SKM-1 treated with dmso at 0.1 percent for 144 hours (cell line): ENCODE results near the gene GNB1L.

Experiments used
- DNase-seq: peaks from one replicate; lab custom pipeline; 2025; ENCODE audit not compliant: unreplicated experiment; lab: John Stamatoyannopoulos, UW

Gene GNB1L

DNA sequence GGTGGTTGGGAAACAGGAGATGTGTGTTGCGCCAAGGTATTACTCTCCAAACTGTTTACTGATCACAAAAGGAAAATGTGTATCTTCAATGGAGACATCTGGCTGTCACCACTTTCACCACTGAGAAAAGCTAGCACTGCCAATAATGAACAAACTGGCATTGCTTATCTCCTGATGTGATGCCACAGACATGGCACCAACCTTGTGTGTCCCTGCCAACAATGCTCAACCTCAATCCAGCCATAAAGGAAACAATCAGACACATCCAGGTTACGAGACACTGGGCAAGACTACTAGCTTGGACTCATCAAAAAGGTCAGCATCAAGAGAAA lies 28.1 kb downstream of the GNB1L start:
- DNase-seq = no peak

GRCh38 chr22:19825904-19826618 lies 28.6 kb downstream of the GNB1L start:
- DNase-seq = no peak

DNA sequence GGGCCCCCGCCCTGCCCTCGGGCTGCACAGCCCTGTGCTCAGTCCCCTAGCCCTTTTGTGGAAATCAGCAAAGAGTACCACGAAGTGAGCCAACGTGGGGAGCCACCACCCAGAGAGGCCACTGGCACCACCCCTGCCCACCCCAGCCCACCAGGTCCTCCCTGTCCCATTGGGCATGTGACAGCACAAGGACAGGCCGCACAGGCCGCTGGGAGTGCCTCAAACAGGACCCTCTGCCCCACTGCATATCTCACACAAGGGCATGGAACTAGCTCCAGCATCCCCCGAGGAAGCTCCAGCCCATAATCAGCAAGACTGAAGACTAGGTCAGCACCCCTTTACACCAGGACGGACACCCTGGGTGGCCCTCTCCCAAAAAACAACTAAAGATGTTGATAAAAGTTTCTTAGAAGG lies 29.7 kb downstream of the GNB1L start:
- DNase-seq = no peak

- DNase-seq = peak; percentile 68
Observed at GRCh38 chr22:19824212-19824925, 30.3 kb downstream of the GNB1L start.

GRCh38 chr22:19823902-19824211 lies 30.8 kb downstream of the GNB1L start:
- no peak for DNase-seq

DNA sequence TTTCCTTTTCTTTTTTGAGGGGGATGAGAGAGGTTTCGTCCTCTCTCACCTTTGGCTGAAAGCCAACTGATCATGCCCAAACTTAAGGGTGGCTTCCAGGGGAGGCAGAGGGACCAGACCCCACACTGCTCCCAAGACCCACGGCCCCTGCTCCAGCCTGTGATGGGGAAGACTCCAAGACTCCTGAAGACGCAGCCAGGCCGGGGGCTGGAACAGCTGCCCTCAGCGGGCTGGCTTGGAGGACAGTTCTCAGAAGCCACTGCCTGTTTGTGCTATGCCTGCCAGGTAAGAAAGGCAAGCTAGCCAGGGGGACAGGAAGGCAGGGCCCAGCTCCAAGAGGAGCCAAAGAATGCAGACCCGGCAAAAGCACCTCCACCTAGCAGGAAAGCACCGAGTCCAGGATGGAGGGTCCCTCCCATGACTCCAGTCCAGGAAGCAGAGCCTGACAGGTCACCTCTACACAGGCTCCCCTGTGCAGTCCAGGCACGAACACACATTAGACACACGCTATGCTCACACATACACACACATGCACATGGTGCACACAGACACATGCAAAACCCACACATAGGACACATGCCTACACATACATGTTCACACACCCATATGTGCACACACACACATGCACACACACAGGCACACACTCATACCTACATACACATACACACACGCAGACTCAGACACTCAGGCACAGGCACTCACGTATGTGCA lies 31.3 kb downstream of the GNB1L start:
- no peak for DNase-seq

- no peak for DNase-seq
Observed at GRCh38 chr22:19822301-19823117, 32.2 kb downstream of the GNB1L start.

GRCh38 chr22:19821523-19822300 lies 33.0 kb downstream of the GNB1L start:
- DNase-seq = no peak

DNA sequence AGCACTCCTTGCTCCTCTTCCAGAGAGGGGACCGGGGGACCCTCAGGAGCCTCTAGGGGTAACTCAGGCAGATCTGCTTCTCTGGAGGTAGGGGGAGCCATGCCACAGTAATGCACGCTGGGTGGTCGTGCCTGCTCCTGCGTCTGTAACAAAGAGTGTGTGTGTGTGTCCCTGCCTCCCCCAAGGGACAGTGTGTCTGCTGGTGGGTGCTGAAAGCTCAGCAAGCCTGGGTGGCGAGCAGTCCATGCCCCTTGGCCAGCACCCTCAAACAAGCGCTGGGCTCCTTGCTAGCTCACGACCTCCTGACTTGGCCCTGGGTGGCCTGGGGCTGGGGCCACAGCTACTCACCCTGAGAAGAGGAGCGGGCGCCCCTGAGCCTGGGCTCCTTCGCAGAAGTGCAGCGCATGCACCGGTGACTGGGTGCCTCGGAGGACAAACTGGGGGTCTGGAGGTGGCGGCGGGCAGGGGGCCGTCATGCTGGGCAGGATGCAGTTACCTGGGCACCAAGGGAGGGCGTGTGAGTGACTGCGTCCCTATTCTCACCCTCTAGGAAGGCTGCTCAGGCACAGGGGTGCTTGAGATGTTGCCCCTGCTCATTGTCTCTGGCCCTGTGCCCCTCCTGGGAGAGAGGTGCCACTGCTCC lies 33.7 kb downstream of the GNB1L start:
- DNase-seq = no peak

DNA sequence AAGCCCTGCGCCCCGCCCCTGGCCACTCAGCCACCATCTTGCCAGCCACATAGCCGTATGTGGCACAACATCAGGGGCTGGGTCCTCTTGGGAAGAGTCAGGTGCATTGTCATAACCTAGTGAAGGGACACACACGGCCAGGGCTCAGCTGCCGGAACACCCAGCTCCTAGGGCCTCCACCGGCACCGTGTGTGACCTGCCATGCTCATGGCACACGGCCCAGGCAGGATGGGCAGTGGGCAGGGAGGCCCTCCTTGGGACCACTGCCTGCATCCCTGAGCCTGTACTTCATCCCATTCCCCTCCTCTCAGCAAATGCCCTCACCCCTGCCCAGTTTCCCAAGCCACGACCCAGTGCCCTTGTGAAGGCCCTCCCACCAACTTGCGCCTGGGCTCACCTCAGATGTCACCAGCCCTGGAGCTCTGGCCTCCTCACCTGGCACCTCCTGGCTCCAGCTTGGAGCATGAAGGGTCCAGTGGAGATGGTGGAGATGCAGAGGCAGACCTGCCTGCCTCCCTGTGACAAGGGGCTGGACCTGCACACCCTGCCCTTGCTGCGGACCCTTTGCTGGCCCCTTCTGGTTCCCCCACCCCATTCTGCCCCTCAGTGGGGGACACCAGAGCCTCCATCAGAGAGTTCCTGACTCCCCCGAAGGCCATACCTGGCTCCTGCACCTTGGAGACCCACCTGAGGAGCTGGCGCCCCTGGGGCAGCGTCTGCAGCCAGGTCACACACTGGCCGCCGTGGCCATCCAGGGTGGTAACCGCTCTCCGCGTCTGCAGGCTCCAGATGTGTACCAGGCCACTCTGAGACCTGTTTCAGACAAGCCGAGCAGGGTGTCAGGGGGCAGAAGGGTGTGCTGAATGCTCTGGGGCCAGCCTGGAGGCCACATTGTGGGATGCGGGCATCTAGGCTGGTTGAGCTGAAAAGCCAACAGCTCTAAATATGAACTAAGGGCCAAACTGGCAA lies 34.5 kb downstream of the GNB1L start:
- no peak for DNase-seq

DNA sequence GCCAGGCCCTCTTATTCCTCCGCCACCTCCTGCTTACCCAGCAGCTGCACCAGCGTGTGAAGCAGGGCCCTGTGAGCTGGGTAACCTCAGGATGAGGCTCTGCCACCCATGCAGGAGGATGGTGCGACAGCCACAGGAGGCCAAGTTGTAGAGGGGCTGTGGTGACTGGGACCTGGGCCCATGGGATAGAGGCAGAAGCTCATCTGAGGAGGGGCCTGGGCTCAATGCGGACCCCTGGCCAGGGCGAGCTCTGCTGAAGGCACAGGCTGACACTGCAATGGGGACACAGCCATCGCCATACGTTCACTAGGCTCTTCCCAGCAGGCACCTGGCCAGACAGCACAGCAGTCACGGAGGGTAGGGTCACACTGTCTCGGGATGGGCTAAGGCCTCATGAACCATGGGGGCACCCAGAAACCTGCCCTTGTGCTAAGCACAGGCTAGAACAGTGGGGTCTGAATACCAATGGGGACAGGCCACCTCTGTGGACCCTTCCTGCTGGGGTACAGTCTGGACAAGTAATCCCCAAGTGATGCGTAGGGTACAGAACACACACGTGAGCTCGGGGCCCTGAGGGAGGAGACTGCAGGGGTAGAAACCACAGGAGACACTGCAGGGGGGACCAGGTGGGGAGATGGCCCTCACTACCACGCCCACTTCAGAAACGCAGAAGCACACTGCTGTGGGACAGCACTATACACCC lies 35.3 kb downstream of the GNB1L start:
- DNase-seq = no peak

GRCh38 chr22:19818324-19819207 lies 36.1 kb downstream of the GNB1L start:
- DNase-seq = no peak

GRCh38 chr22:19816372-19817119 lies 38.1 kb downstream of the GNB1L start:
- no peak for DNase-seq

- DNase-seq = no peak
Observed at GRCh38 chr22:19815823-19816290, 38.8 kb downstream of the GNB1L start.

GRCh38 chr22:19815093-19815822 lies 39.4 kb downstream of the GNB1L start:
- no peak for DNase-seq

DNA sequence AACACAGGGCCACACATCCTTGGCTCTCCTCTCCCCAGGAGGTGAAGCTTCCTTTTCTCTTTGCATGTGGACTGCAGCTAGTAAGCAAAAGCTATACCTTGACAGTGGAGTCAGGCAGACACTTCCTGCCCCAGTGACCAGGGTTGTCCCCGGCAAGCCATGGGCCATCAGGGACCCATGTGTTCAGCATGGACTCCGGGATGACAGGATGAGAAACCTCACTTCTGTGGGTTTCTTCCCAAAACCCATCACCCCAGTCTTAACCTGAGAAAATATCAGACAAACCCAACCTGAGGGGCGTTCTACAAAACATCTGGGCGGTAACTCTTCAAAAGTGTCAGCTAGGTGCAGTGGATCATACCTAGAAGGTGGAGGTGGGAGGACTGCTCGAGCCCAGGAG lies 40.2 kb downstream of the GNB1L start:
- no peak for DNase-seq
